CD4-positive, alpha-beta memory T cell (primary cell): ENCODE measurements around the gene EIF3I. TPM values are rescaled to one million over a fixed set of nuclear protein-coding genes. Genes with fewer than 3 reads are reported as not detected.

Experiments
- CTCF ChIA-PET: fragments of 350-600 bp; sonication (Branson Sonifier 250); formaldehyde crosslinking; loops from one replicate; lab custom pipeline; 2021; ENCODE audit warnings: inconsistent platforms; ENCODE audit not compliant: partially characterized antibody; lab: Charles Lee
- POLR2A ChIA-PET: fragments of 350-600 bp; sonication (Branson Sonifier 250); formaldehyde crosslinking; loops from one replicate; lab custom pipeline; 2021; ENCODE audit not compliant: partially characterized antibody; lab: Charles Lee
- DNase-seq, 5 donors: peaks; one replicate each; pipeline versions ENCODE4 v3.0.0 to v3.0.0-alpha.2; 2020 to 2022; ENCODE audit warnings: mixed read lengths in 1 of 5
- H3K27ac ChIP-seq: one replicate; pipeline ENCODE4 v1.7.0; 2013; ENCODE audit warnings: low read depth, low read length
- H3K27me3 ChIP-seq: 2 replicates; pipeline ENCODE4 v1.7.0; 2013; ENCODE audit warnings: mild to moderate bottlenecking, low read length, moderate library complexity; ENCODE audit not compliant: insufficient read depth
- H3K36me3 ChIP-seq: 2 replicates; pipeline ENCODE4 v1.7.0; 2013; ENCODE audit warnings: mild to moderate bottlenecking, low read length, moderate library complexity; ENCODE audit not compliant: insufficient read depth
- H3K4me1 ChIP-seq: 2 replicates; pipeline ENCODE4 v1.7.0; 2013; ENCODE audit warnings: mild to moderate bottlenecking, low read length, moderate library complexity; ENCODE audit not compliant: insufficient read depth
- H3K4me3 ChIP-seq, 2 donors: one replicate each; pipeline ENCODE4 v1.7.0; 2013; ENCODE audit warnings: low read length in 2 of 2, mild to moderate bottlenecking in 1 of 2
- H3K9me3 ChIP-seq, 2 donors: one replicate each; pipeline ENCODE4 v1.7.0; 2013; ENCODE audit warnings: low read length in 2 of 2, control low read depth in 1 of 2; ENCODE audit not compliant: control insufficient read depth in 1 of 2
- H3K27ac Mint-ChIP-seq, 7 donors: one replicate each; pipeline ENCODE4 v1.8.0; 2020 to 2021; ENCODE audit warnings: mixed read lengths in 7 of 7, mild to moderate bottlenecking in 6 of 7, inconsistent platforms in 3 of 7, moderate library complexity in 3 of 7
- H3K27me3 Mint-ChIP-seq, 2 donors: one replicate each; pipeline ENCODE4 v1.8.0; 2020 to 2021; ENCODE audit warnings: mixed read lengths in 2 of 2
- H3K36me3 Mint-ChIP-seq, 2 donors: one replicate each; pipeline ENCODE4 v1.8.0; 2020 to 2021; ENCODE audit warnings: mixed read lengths in 2 of 2, inconsistent platforms in 1 of 2, mild to moderate bottlenecking in 1 of 2
- H3K4me1 Mint-ChIP-seq, 4 donors: one replicate each; pipeline ENCODE4 v1.8.0; 2020 to 2021; ENCODE audit warnings: mixed read lengths in 4 of 4, mild to moderate bottlenecking in 1 of 4
- H3K4me3 Mint-ChIP-seq, 8 donors: one replicate each; pipeline ENCODE4 v1.8.0; 2020 to 2021; ENCODE audit warnings: mixed read lengths in 8 of 8, mild to moderate bottlenecking in 7 of 8, moderate library complexity in 6 of 8, inconsistent platforms in 3 of 8
- H3K9me3 Mint-ChIP-seq, 8 donors: one replicate each; pipeline ENCODE4 v1.8.0; 2020 to 2021; ENCODE audit warnings: mixed read lengths in 8 of 8, mild to moderate bottlenecking in 5 of 8, inconsistent platforms in 3 of 8, moderate library complexity in 1 of 8
- intact Hi-C: fragments of 100-400 bp; cut with micrococcal nuclease; formaldehyde crosslinking; loops from one replicate; pipeline ENCODE4 v1.15.1; 2023
- polyA plus RNA-seq, 2 donors: library from polyadenylated mRNA; unstranded; fragments of 300-500 nt; fragmentation: Illumina TruSeq; gene quantifications; one replicate each; pipeline ENCODE4 v1.2.3, GENCODE V29; 2021
- total RNA-seq, 2 experiments: library from RNA; stranded (reverse); gene quantifications; one replicate each; pipeline ENCODE4 v1.2.3, GENCODE V29; 2021

Gene EIF3I
- total and polyA plus RNA-seq, 4 experiments from 2014 or later = 78.3 to 248 (median 125) TPM

- no peaks in the 10 kb centered on the region for H3K27me3 Mint-ChIP-seq
- Histone ChIP-seq H3K27ac (no peak overlapping the region), H3K9me3 (no peaks in the 10 kb centered on the region), H3K36me3 (peaks cover 63% of the 10 kb centered on the region), H3K27me3 (no peaks in the 10 kb centered on the region), H3K4me3 (no peak overlapping the region), H3K4me1 (peaks cover 9% of the 10 kb centered on the region)
- peak overlapping the region in 2 of 7 donors; percentile 6 to 33 for H3K27ac Mint-ChIP-seq
- intact Hi-C loops = no loop called here
- peaks cover 0 to 2% (median 0%) of the 10 kb centered on the region in 8 donors for H3K9me3 Mint-ChIP-seq
- H3K36me3 Mint-ChIP-seq = peaks cover 57 to 68% of the 10 kb centered on the region in 2 donors
- no peak overlapping the region for H3K4me3 Mint-ChIP-seq
- ChIA-PET POLR2A (interaction anchor here (0.7 kb wide), 2 partner anchors 14 to 149 kb away, joined by 3 read pairs; partner anchors contain the start of genes CCDC28B and MARCKSL1), CTCF (interaction anchor here (1.2 kb wide), 1 partner anchor 9 kb away, joined by 3 read pairs; no protein-coding TSS in a partner anchor)
- H3K4me1 Mint-ChIP-seq = peaks cover 23 to 37% (median 32%) of the 10 kb centered on the region in 4 donors
- no peak for DNase-seq
Measured at GRCh38 chr1:32186491-32186890, 35.7 kb upstream of the EIF3I start.

DNA sequence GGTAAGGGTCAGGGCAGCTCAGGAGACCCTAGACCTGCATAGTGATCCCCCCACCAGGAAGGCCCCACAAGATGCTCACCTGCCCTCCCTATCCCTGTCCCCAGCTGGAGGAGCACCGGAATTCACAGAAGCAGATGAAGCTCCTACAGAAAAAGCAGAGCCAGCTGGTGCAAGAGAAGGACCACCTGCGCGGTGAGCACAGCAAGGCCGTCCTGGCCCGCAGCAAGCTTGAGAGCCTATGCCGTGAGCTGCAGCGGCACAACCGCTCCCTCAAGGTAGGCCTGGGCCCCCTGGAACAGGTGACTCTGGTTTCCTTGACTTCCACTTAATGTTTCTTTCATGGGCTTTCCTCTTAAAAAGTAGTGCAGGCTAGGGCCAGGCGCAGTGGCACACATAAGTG is 34.4 kb upstream of the EIF3I start:
- CTCF ChIA-PET = interaction anchor here (1.3 to 1.4 kb wide), 2 partner anchors 10 to 61 kb away, joined by 3 to 8 read pairs; no protein-coding TSS in a partner anchor

DNA sequence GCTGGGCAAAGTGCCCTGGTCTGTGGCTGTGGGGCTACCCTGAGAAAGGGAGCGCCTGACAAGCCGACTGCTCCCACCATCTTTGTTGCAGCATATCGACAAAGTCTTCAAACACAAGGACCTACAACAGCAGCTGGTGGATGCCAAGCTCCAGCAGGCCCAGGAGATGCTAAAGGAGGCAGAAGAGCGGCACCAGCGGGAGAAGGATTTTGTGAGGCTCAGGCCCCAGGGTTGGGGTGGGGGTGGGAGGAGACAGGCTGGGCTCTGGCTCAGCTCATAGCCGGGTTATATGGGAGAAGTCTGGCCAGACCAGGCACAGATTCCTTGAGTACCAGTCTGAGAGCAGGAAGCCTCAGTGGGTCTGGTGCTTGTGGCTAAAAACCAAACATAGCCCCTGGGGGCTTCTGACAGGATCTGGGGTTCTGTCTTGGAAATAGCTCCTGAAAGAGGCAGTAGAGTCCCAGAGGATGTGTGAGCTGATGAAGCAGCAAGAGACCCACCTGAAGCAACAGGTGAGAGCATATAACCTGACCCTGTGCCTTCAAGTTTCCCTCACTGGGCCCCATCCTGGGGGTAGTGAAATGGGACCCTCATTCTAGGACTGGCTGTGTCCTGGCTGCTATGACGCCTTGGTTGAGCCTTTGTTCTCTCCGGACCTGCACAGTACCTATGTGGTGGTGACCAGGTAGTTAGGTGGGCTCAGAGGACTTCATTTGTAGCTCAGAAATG is 29.8 kb upstream of the EIF3I start:
- H3K36me3 Mint-ChIP-seq = peaks cover 66 to 82% of the 10 kb centered on the region in 2 donors

More for the DNA sequence above, 34.4 kb upstream of the EIF3I start:
- H3K4me1 Mint-ChIP-seq = peaks cover 19 to 25% (median 22%) of the 10 kb centered on the region in 4 donors
- intact Hi-C loops = no loop called here
- H3K36me3 Mint-ChIP-seq = peaks cover 69 to 75% of the 10 kb centered on the region in 2 donors
- Histone ChIP-seq H3K9me3 (no peaks in the 10 kb centered on the region), H3K4me3 (no peak overlapping the region), H3K36me3 (peaks cover 75% of the 10 kb centered on the region), H3K27me3 (no peaks in the 10 kb centered on the region), H3K27ac (no peak overlapping the region), H3K4me1 (no peaks in the 10 kb centered on the region)
- peaks cover 0 to 2% (median 0%) of the 10 kb centered on the region in 8 donors for H3K9me3 Mint-ChIP-seq
- no peak for DNase-seq
- no peaks in the 10 kb centered on the region for H3K27me3 Mint-ChIP-seq
- H3K4me3 Mint-ChIP-seq = no peak overlapping the region
- POLR2A ChIA-PET = no interaction called here
- no peak overlapping the region for H3K27ac Mint-ChIP-seq

DNA sequence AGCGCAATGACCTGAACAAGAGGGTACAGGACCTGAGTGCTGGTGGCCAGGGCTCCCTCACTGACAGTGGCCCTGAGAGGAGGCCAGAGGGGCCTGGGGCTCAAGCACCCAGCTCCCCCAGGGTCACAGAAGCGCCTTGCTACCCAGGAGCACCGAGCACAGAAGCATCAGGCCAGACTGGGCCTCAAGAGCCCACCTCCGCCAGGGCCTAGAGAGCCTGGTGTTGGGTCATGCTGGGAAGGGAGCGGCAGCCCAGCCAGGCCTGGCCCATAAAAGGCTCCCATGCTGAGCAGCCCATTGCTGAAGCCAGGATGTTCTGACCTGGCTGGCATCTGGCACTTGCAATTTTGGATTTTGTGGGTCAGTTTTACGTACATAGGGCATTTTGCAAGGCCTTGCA is 27.2 kb upstream of the EIF3I start:
- H3K4me1 Mint-ChIP-seq = peaks cover 34 to 62% (median 45%) of the 10 kb centered on the region in 4 donors
- intact Hi-C loops = no loop called here
- Histone ChIP-seq H3K9me3 (no peaks in the 10 kb centered on the region), H3K4me1 (peaks cover 43% of the 10 kb centered on the region), H3K27ac (no peak overlapping the region), H3K27me3 (no peaks in the 10 kb centered on the region), H3K4me3 (no peak overlapping the region), H3K36me3 (peaks cover 52% of the 10 kb centered on the region)
- H3K9me3 Mint-ChIP-seq = no peaks in the 10 kb centered on the region
- peak overlapping the region in 2 of 8 donors; percentile 3 to 52 for H3K4me3 Mint-ChIP-seq
- no peak overlapping the region for H3K27ac Mint-ChIP-seq
- ChIA-PET POLR2A (interaction anchor here (1.3 to 1.4 kb wide), 3 partner anchors 15 to 141 kb away, joined by 3 to 5 read pairs (median 5); partner anchors contain the start of genes MARCKSL1 and TXLNA), CTCF (interaction anchor here (0.7 to 4.7 kb wide), 4 partner anchors 9 to 177 kb away, joined by 3 to 22 read pairs (median 3); no protein-coding TSS in a partner anchor)
- no peaks in the 10 kb centered on the region for H3K27me3 Mint-ChIP-seq
- H3K36me3 Mint-ChIP-seq = peaks cover 47 to 65% of the 10 kb centered on the region in 2 donors
- DNase-seq = no peak

More for the DNA sequence above, 29.8 kb upstream of the EIF3I start:
- peak overlapping the region in 1 of 7 donors; percentile 12 for H3K27ac Mint-ChIP-seq
- Histone ChIP-seq H3K27me3 (no peaks in the 10 kb centered on the region), H3K27ac (no peak overlapping the region), H3K4me3 (no peak overlapping the region), H3K4me1 (peaks cover 30% of the 10 kb centered on the region), H3K36me3 (peaks cover 78% of the 10 kb centered on the region), H3K9me3 (no peaks in the 10 kb centered on the region)
- POLR2A ChIA-PET = interaction anchor here (1.1 kb wide), 1 partner anchor 12 kb away, joined by 3 read pairs; the partner anchor contains the start of gene TXLNA
- CTCF ChIA-PET = interaction anchor here (2.9 kb wide), 1 partner anchor 23 kb away, joined by 11 read pairs; no protein-coding TSS in a partner anchor
- H3K27me3 Mint-ChIP-seq = no peaks in the 10 kb centered on the region
- intact Hi-C loops = no loop called here
- H3K4me1 Mint-ChIP-seq = peaks cover 26 to 42% (median 35%) of the 10 kb centered on the region in 4 donors
- no peak for DNase-seq
- no peaks in the 10 kb centered on the region for H3K9me3 Mint-ChIP-seq
- no peak overlapping the region for H3K4me3 Mint-ChIP-seq

- peaks cover 42 to 61% of the 10 kb centered on the region in 2 donors for H3K36me3 Mint-ChIP-seq
- H3K4me3 ChIP-seq = no peak overlapping the region
- peaks cover 47% of the 10 kb centered on the region for H3K36me3 ChIP-seq
- H3K4me3 Mint-ChIP-seq = peak overlapping the region in 2 of 8 donors; percentile 7 to 79
- H3K27me3 ChIP-seq = no peaks in the 10 kb centered on the region
- intact Hi-C loops = no loop called here
- H3K27ac Mint-ChIP-seq = no peak overlapping the region
- ChIA-PET CTCF (interaction anchor here (0.7 to 4.7 kb wide), 3 partner anchors 9 to 54 kb away, joined by 3 to 22 read pairs (median 3); no protein-coding TSS in a partner anchor), POLR2A (interaction anchor here (1.1 to 7.5 kb wide), 5 partner anchors 11 to 123 kb away, joined by 3 to 58 read pairs (median 9); partner anchors contain the start of genes IQCC, KPNA6, TMEM39B and TXLNA)
- H3K9me3 ChIP-seq = no peaks in the 10 kb centered on the region
- DNase-seq = no peak
- H3K4me1 Mint-ChIP-seq = peaks cover 39 to 68% (median 50%) of the 10 kb centered on the region in 4 donors
- no peaks in the 10 kb centered on the region for H3K9me3 Mint-ChIP-seq
- H3K27ac ChIP-seq = no peak overlapping the region
- peaks cover 47% of the 10 kb centered on the region for H3K4me1 ChIP-seq
- no peaks in the 10 kb centered on the region for H3K27me3 Mint-ChIP-seq
Measured at GRCh38 chr1:32195531-32195930, 26.7 kb upstream of the EIF3I start.

- Mint-ChIP-seq H3K4me3 (peak overlapping the region in 7 of 8 donors; percentile 59 to 82 (median 70)), H3K4me1 (peaks cover 39 to 73% (median 50%) of the 10 kb centered on the region in 4 donors), H3K9me3 (no peaks in the 10 kb centered on the region), H3K36me3 (peaks cover 39 to 56% of the 10 kb centered on the region in 2 donors), H3K27me3 (no peaks in the 10 kb centered on the region), H3K27ac (peak overlapping the region in 6 of 7 donors; percentile 48 to 84 (median 75))
- CTCF ChIA-PET = interaction anchor here (1.2 to 4.7 kb wide), 3 partner anchors 17 to 53 kb away, joined by 3 to 22 read pairs (median 3); partner anchors contain the start of gene TXLNA
- peaks cover 49% of the 10 kb centered on the region for H3K4me1 ChIP-seq
- intact Hi-C loops = no loop called here
- H3K27me3 ChIP-seq = no peaks in the 10 kb centered on the region
- POLR2A ChIA-PET = interaction anchor here (1.1 to 7.5 kb wide), 5 partner anchors 10 to 123 kb away, joined by 3 to 58 read pairs (median 9); partner anchors contain the start of genes IQCC, KPNA6, TMEM39B and TXLNA
- no peak overlapping the region for H3K4me3 ChIP-seq
- no peak overlapping the region for H3K27ac ChIP-seq
- H3K36me3 ChIP-seq = peaks cover 43% of the 10 kb centered on the region
- DNase-seq = peak in 4 of 5 donors; percentile 27 to 47 (median 40)
- no peaks in the 10 kb centered on the region for H3K9me3 ChIP-seq
Measured at GRCh38 chr1:32195972-32196823, 26.0 kb upstream of the EIF3I start.
